Mucosa of stomach (tissue), 1 donor: ENCODE measurements around the gene CD101.
"Not testable (repeated sequence)": the region's sequence is repeated elsewhere in the genome, so short reads cannot be mapped to it uniquely, and the experiment has no call there.

Source experiments
- H3K27me3 ChIP-seq: one replicate; pipeline ENCODE4 v1.7.0; 2013; ENCODE audit warnings: mild to moderate bottlenecking, low read length; ENCODE audit not compliant: control insufficient read depth, insufficient read depth
- H3K36me3 ChIP-seq: one replicate; pipeline ENCODE4 v1.7.0; 2013; ENCODE audit warnings: low read length; ENCODE audit not compliant: control insufficient read depth, insufficient read depth
- H3K4me1 ChIP-seq: one replicate; pipeline ENCODE4 v1.7.0; 2013; ENCODE audit warnings: mild to moderate bottlenecking, low read length; ENCODE audit not compliant: control insufficient read depth, insufficient read depth
- H3K4me3 ChIP-seq: one replicate; pipeline ENCODE4 v1.7.0; 2013; ENCODE audit warnings: low read length
- H3K9ac ChIP-seq: one replicate; pipeline ENCODE4 v1.7.0; 2013; ENCODE audit warnings: mild to moderate bottlenecking, low read length, moderate library complexity
- H3K9me3 ChIP-seq: one replicate; pipeline ENCODE4 v1.7.0; 2013; ENCODE audit warnings: mild to moderate bottlenecking, low read length, moderate library complexity; ENCODE audit not compliant: control insufficient read depth
- donor health status: Pancreatic carcinoma.

CD101 gene

GRCh38 chr1:116971258-116971860 lies 30.2 kb upstream of the CD101 start:
- no peaks in the 10 kb centered on the region for H3K9me3 ChIP-seq
- H3K4me3 ChIP-seq: no peak overlapping the region
- no peaks in the 10 kb centered on the region for H3K36me3 ChIP-seq
- H3K4me1 ChIP-seq: no peaks in the 10 kb centered on the region
- no peak overlapping the region for H3K9ac ChIP-seq
- H3K27me3 ChIP-seq: no peaks in the 10 kb centered on the region

GRCh38 chr1:116971965-116972673 lies 29.4 kb upstream of the CD101 start:
- H3K9ac ChIP-seq: no peak overlapping the region
- no peaks in the 10 kb centered on the region for H3K9me3 ChIP-seq
- no peaks in the 10 kb centered on the region for H3K36me3 ChIP-seq
- H3K27me3 ChIP-seq: no peaks in the 10 kb centered on the region
- no peaks in the 10 kb centered on the region for H3K4me1 ChIP-seq
- no peak overlapping the region for H3K4me3 ChIP-seq

- no peak overlapping the region for H3K4me3 ChIP-seq
- no peaks in the 10 kb centered on the region for H3K4me1 ChIP-seq
- H3K9me3 ChIP-seq: no peaks in the 10 kb centered on the region
- H3K36me3 ChIP-seq: no peaks in the 10 kb centered on the region
- no peaks in the 10 kb centered on the region for H3K27me3 ChIP-seq
- H3K9ac ChIP-seq: no peak overlapping the region
Measured at GRCh38 chr1:116972674-116973030, 28.9 kb upstream of the CD101 start.

GRCh38 chr1:116980309-116980708 lies 21.3 kb upstream of the CD101 start:
- H3K9me3 ChIP-seq, H3K4me3 ChIP-seq, H3K36me3 ChIP-seq, H3K9ac ChIP-seq, H3K27me3 ChIP-seq: not testable (repeated sequence)
- peaks cover 21% of the 10 kb centered on the region for H3K4me1 ChIP-seq

- no peaks in the 10 kb centered on the region for H3K27me3 ChIP-seq
- H3K9me3 ChIP-seq: no peaks in the 10 kb centered on the region
- H3K4me1 ChIP-seq: peaks cover 21% of the 10 kb centered on the region
- no peak overlapping the region for H3K9ac ChIP-seq
- H3K36me3 ChIP-seq: no peaks in the 10 kb centered on the region
- no peak overlapping the region for H3K4me3 ChIP-seq
Measured at GRCh38 chr1:116981521-116982037, 20.0 kb upstream of the CD101 start.

GRCh38 chr1:116982319-116983004 lies 19.1 kb upstream of the CD101 start:
- H3K9ac ChIP-seq: no peak overlapping the region

GRCh38 chr1:116983112-116983511 lies 18.4 kb upstream of the CD101 start:
- Histone ChIP-seq H3K4me1 (peaks cover 21% of the 10 kb centered on the region), H3K4me3 (no peak overlapping the region), H3K9me3 (no peaks in the 10 kb centered on the region), H3K36me3 (no peaks in the 10 kb centered on the region), H3K9ac (no peak overlapping the region), H3K27me3 (no peaks in the 10 kb centered on the region)

More at GRCh38 chr1:116982319-116983004, 19.1 kb upstream of the CD101 start:
- H3K36me3 ChIP-seq: no peaks in the 10 kb centered on the region
- no peak overlapping the region for H3K4me3 ChIP-seq
- peaks cover 21% of the 10 kb centered on the region for H3K4me1 ChIP-seq
- no peaks in the 10 kb centered on the region for H3K9me3 ChIP-seq
- no peaks in the 10 kb centered on the region for H3K27me3 ChIP-seq

GRCh38 chr1:116983678-116984077 lies 17.9 kb upstream of the CD101 start:
- Histone ChIP-seq H3K27me3 (no peaks in the 10 kb centered on the region), H3K4me3 (no peak overlapping the region), H3K36me3 (no peaks in the 10 kb centered on the region), H3K9me3 (no peaks in the 10 kb centered on the region), H3K4me1 (peaks cover 25% of the 10 kb centered on the region), H3K9ac (no peak overlapping the region)

- H3K27me3 ChIP-seq: no peaks in the 10 kb centered on the region
- H3K4me3 ChIP-seq: no peak overlapping the region
- H3K9me3 ChIP-seq: no peaks in the 10 kb centered on the region
- no peak overlapping the region for H3K9ac ChIP-seq
- H3K4me1 ChIP-seq: peaks cover 29% of the 10 kb centered on the region
- no peaks in the 10 kb centered on the region for H3K36me3 ChIP-seq
Measured at GRCh38 chr1:116984406-116985160, 17.0 kb upstream of the CD101 start.

- no peaks in the 10 kb centered on the region for H3K27me3 ChIP-seq
- no peaks in the 10 kb centered on the region for H3K36me3 ChIP-seq
- H3K9ac ChIP-seq: no peak overlapping the region
- H3K9me3 ChIP-seq: no peaks in the 10 kb centered on the region
- peaks cover 23% of the 10 kb centered on the region for H3K4me1 ChIP-seq
- H3K4me3 ChIP-seq: no peak overlapping the region
Measured at GRCh38 chr1:116986421-116987255, 14.9 kb upstream of the CD101 start.

- Histone ChIP-seq H3K4me3 (no peak overlapping the region), H3K4me1 (peaks cover 17% of the 10 kb centered on the region)
Measured at GRCh38 chr1:116987256-116987555, 14.4 kb upstream of the CD101 start.

More at GRCh38 chr1:116987256-116987555, 14.4 kb upstream of the CD101 start:
- Histone ChIP-seq H3K9me3 (no peaks in the 10 kb centered on the region), H3K9ac (no peak overlapping the region), H3K27me3 (no peaks in the 10 kb centered on the region), H3K36me3 (no peaks in the 10 kb centered on the region)
